ENCODE measurements around the gene CHRNA4.

CHRNA4 gene

DNA sequence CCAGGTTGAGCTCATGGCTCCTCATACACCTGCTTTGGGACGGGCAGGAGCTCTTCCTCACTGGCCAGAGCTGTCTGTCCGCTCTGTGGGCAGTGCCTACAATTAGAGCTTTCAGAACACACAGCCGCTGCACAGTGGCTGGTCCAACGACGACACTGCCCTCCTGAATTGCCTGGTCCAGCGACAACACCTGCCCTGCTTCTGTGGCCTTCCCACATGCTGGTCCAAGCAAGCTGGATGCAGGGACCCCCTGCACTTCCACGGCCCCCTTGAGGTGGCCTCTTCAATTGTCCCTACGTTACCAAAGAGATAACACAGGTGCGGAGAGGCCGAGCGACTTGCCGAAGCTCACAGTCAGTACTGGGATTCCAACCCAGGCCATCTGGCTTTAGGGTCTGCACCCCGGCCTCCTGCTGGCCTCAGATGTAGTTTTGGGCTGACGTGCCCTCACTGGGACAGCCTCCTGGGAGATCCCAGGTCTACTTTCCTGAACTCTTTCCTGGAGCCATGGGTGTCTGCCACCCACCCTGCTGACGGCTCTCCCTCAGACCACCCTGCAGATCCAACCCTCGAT is 1.4 kb upstream of the CHRNA4 start:
- Histone ChIP-seq H3K27me3 (ENCODE audit: control insufficient read depth, insufficient read depth, low read length) (peaks cover 20% of the 10 kb centered on the region), H3K9ac (ENCODE audit: low read length) (no peak overlapping the region), H3K4me3 (ENCODE audit: low read length) (no peak overlapping the region), H3K36me3 (ENCODE audit: control insufficient read depth, insufficient read depth, low read length) (no peaks in the 10 kb centered on the region), H3K4me1 (ENCODE audit: control insufficient read depth, insufficient read depth, low read length) (no peaks in the 10 kb centered on the region), H3K27ac (ENCODE audit: low read depth, low read length) (no peak overlapping the region)

DNA sequence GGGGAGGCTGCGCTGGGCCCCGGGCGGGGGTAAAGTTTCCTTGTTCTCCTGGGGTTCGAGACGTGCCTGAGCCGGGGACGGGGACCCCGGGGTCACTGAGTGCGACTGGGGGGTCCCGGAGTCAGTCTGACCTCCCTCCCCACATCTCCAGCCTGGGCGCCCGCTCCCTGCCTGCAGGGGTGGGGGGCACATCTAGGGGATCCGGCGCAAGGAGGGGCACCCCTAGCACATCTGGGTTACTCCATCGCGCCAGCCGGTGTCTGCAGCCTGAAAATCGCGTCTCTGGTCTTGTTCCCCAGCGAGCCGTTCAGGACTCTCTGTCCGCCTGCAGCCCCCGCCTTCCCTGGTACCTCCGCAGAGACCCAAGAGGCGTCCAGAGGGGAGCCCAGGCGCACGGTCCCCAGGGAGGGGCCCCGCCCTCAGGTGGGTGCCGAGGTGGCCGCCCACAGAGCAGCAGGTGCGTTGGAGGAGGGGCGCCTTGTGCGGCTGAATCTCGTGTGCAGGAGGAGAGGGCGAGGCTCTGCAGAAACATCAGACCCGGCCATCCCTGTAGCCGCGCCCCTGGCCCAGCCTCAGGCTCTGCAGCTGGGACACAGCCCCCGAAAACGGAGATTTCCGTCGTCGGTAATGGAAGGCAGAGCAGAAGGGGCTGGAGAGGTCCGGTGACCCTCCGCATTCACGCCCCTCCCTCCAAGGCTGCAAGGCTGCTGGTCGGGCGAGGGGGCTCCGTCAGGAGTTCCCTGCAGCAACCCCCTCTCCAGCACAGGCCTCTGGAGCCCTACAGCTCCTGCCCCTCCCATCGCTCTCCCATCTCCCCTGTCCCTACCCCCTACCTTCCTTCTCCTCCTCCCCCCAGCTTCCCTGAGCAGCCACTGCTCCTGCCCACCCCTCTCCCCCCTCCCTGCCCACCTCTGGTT is 628 bp upstream of the CHRNA4 start:
- no peaks in the 10 kb centered on the region for H3K4me1 ChIP-seq (ENCODE audit: control insufficient read depth, insufficient read depth, low read length)
- H3K27ac ChIP-seq (ENCODE audit: low read depth, low read length): no peak overlapping the region
- H3K36me3 ChIP-seq (ENCODE audit: control insufficient read depth, insufficient read depth, low read length): no peaks in the 10 kb centered on the region
- H3K27me3 ChIP-seq (ENCODE audit: control insufficient read depth, insufficient read depth, low read length): peaks cover 20% of the 10 kb centered on the region
- no peak overlapping the region for H3K4me3 ChIP-seq (ENCODE audit: low read length)
- no peak overlapping the region for H3K9ac ChIP-seq (ENCODE audit: low read length)

- H3K36me3 ChIP-seq (ENCODE audit: control insufficient read depth, insufficient read depth, low read length): no peaks in the 10 kb centered on the region
- no peak overlapping the region for H3K27ac ChIP-seq (ENCODE audit: low read depth, low read length)
- no peak overlapping the region for H3K9ac ChIP-seq (ENCODE audit: low read length)
- no peak overlapping the region for H3K4me3 ChIP-seq (ENCODE audit: low read length)
- H3K27me3 ChIP-seq (ENCODE audit: control insufficient read depth, insufficient read depth, low read length): peaks cover 18% of the 10 kb centered on the region
- H3K4me1 ChIP-seq (ENCODE audit: control insufficient read depth, insufficient read depth, low read length): no peaks in the 10 kb centered on the region
Observed at GRCh38 chr20:63359937-63360849, 956 bp downstream of the CHRNA4 start.

DNA sequence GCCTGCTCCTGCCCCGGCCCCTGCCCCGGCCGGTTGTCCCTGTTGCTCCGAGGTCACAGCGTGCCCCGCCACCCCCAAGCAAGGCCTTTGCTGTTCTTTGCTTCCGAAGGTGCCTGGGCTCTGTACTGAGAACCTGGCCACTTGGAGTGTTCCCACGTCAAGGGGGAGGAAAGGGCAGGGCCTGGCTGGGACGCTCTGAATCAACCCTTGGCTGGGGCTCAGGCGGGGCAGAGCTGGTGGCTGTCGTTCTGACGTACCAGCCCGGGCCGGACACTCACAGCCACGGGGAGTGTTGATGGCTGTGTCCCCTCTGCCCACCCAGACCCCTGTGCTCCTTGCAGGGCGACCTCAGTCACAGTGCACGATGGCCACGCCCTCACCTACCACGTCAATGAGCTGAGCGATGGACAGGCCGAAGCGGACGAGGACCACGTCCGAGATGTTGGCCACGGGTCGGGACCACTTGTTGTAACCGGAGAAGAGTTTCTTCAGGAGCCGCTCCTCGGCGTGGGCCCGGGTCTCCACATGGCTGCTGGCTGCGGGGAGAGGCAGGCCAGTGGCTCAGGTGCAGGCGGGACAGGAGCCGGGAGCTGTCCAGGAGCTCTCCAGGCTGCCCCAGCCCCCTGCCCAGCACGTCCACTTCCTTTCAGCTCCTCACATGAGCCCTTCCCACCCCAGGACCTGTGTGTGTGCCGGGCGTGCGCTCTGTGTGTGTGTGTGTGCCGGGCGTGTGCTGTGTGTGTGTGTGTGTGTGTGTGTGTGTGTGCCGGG is 1.8 kb downstream of the CHRNA4 start:
- H3K27me3 ChIP-seq (ENCODE audit: control insufficient read depth, insufficient read depth, low read length): peaks cover 18% of the 10 kb centered on the region
- H3K36me3 ChIP-seq (ENCODE audit: control insufficient read depth, insufficient read depth, low read length): no peaks in the 10 kb centered on the region
- H3K27ac ChIP-seq (ENCODE audit: low read depth, low read length): no peak overlapping the region
- no peak overlapping the region for H3K9ac ChIP-seq (ENCODE audit: low read length)
- H3K4me3 ChIP-seq (ENCODE audit: low read length): no peak overlapping the region
- no peaks in the 10 kb centered on the region for H3K4me1 ChIP-seq (ENCODE audit: control insufficient read depth, insufficient read depth, low read length)

DNA sequence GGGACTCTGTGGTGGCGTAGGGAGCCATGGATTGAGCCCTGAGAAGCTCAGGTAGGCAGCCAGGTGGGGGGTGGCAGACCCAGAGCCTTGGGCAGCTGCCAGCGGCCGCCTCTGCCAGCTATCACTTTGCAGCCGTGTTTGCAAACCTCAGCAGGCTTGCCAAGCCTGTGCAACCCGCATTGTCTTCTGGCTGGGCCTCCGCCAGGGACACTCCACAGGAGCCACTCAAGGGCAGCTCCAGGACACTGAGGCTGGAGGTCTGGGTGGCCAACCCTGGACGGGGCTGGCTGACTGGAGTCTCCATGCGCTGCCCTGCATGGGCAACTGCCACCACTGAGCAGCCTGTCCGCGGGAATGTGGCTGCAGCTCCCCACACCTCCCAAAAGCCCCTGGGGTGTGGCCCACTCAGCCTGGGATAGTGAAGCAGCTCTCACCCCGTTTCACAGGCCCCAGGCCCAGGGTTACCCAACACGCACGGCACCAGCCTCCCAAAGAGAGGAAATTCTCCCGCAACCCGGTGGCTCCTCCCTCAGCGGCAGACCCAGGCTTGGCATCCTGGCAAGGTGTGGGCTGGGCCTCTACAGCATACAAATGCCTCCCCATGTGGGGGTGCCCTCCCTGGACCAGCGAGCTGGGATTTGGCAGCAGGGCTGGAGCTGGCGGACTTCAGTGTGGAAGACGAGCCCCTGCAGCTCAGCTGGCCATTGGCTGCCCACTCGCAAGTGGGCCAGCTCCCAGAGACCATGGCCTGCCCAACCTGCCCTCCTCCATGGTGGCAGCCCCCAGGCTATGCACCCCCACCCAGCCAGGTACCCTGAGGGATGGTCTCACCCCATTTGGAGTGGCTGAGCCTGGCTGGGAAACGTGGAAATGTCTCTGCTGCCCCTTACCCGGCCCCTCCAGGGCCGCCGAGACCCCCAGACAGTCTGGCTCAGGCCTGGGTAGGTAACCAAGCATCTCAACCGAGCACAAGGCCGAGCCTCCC is 2.9 kb downstream of the CHRNA4 start:
- no peak overlapping the region for H3K9ac ChIP-seq (ENCODE audit: low read length)
- peaks cover 16% of the 10 kb centered on the region for H3K27me3 ChIP-seq (ENCODE audit: control insufficient read depth, insufficient read depth, low read length)
- no peak overlapping the region for H3K4me3 ChIP-seq (ENCODE audit: low read length)
- H3K36me3 ChIP-seq (ENCODE audit: control insufficient read depth, insufficient read depth, low read length): no peaks in the 10 kb centered on the region
- no peaks in the 10 kb centered on the region for H3K4me1 ChIP-seq (ENCODE audit: control insufficient read depth, insufficient read depth, low read length)
- H3K27ac ChIP-seq (ENCODE audit: low read depth, low read length): no peak overlapping the region

GRCh38 chr20:63356931-63357879 is 3.9 kb downstream of the CHRNA4 start:
- Histone ChIP-seq H3K4me1 (ENCODE audit: control insufficient read depth, insufficient read depth, low read length) (no peaks in the 10 kb centered on the region), H3K4me3 (ENCODE audit: low read length) (no peak overlapping the region), H3K27me3 (ENCODE audit: control insufficient read depth, insufficient read depth, low read length) (peaks cover 12% of the 10 kb centered on the region), H3K36me3 (ENCODE audit: control insufficient read depth, insufficient read depth, low read length) (no peaks in the 10 kb centered on the region), H3K9ac (ENCODE audit: low read length) (no peak overlapping the region), H3K27ac (ENCODE audit: low read depth, low read length) (no peak overlapping the region)

GRCh38 chr20:63356511-63356910 is 4.6 kb downstream of the CHRNA4 start:
- peaks cover 12% of the 10 kb centered on the region for H3K27me3 ChIP-seq (ENCODE audit: control insufficient read depth, insufficient read depth, low read length)
- no peaks in the 10 kb centered on the region for H3K4me1 ChIP-seq (ENCODE audit: control insufficient read depth, insufficient read depth, low read length)
- no peaks in the 10 kb centered on the region for H3K36me3 ChIP-seq (ENCODE audit: control insufficient read depth, insufficient read depth, low read length)
- H3K27ac ChIP-seq (ENCODE audit: low read depth, low read length): no peak overlapping the region
- H3K4me3 ChIP-seq (ENCODE audit: low read length): no peak overlapping the region
- H3K9ac ChIP-seq (ENCODE audit: low read length): no peak overlapping the region

DNA sequence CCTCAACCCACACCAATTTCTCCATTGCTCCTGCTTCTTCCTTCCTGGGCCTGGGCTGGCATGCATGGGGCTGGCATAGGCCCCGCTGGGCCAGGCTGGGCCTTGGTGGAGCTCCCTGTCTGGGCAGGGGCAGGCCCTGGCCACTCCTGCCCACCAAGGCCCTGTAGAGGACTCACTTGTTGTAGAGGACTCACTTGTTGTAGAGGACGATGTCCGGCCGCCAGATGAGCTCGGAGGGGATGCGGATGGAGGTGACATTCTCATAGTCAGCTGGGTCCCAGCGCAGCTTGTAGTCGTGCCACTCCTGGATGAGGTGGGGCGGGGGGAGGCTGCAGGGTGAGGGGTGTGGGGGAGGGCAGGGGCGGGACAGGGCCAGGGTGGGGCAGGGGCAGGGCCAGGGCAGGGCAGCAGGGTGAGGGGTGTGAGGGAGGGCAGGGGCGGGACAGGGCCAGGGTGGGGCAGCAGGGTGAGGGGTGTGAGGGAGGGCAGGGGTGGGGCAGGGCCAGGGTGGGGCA is 5.3 kb downstream of the CHRNA4 start:
- no peak overlapping the region for H3K9ac ChIP-seq (ENCODE audit: low read length)
- no peak overlapping the region for H3K4me3 ChIP-seq (ENCODE audit: low read length)
- H3K27me3 ChIP-seq (ENCODE audit: control insufficient read depth, insufficient read depth, low read length): peaks cover 12% of the 10 kb centered on the region
- H3K27ac ChIP-seq (ENCODE audit: low read depth, low read length): no peak overlapping the region
- H3K4me1 ChIP-seq (ENCODE audit: control insufficient read depth, insufficient read depth, low read length): no peaks in the 10 kb centered on the region
- H3K36me3 ChIP-seq (ENCODE audit: control insufficient read depth, insufficient read depth, low read length): no peaks in the 10 kb centered on the region

DNA sequence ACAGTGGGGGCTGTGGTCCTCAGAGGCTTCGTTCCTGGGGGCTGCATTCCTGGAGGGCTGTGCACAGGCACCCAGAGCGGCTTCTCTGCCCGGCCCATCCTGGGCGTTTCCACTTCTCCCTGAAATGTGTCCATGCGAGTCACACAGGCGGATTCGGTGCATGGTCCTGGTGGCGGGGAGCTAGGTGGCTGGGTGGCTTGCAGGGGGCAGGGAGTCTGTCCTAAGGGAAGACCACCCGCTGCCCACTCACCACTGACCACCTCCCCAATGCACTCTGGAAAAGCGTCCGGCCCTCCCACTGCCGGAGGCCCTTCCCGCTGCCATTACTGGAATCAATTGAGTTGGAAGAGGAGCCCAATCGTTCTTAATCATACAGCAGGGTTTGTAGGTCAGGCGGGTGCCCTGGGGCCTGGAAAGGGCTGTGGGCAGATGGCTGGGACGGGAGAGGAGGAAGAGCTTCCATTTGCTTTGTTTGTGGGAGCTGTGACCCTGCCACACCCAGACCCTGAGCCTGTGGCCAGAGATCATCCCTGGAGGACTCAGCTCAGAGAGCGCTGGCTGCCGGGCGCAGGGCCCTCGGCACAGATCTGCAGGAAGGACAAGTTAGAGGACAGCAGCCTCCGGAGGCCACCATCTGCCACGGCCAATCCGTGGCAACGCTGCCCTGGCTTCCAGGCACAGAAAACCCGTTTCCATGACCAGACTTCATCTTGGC is 6.4 kb downstream of the CHRNA4 start:
- Histone ChIP-seq H3K4me3 (ENCODE audit: low read length) (no peak overlapping the region), H3K4me1 (ENCODE audit: control insufficient read depth, insufficient read depth, low read length) (no peaks in the 10 kb centered on the region), H3K9ac (ENCODE audit: low read length) (no peak overlapping the region), H3K27ac (ENCODE audit: low read depth, low read length) (no peak overlapping the region), H3K27me3 (ENCODE audit: control insufficient read depth, insufficient read depth, low read length) (peaks cover 4% of the 10 kb centered on the region), H3K36me3 (ENCODE audit: control insufficient read depth, insufficient read depth, low read length) (no peaks in the 10 kb centered on the region)

DNA sequence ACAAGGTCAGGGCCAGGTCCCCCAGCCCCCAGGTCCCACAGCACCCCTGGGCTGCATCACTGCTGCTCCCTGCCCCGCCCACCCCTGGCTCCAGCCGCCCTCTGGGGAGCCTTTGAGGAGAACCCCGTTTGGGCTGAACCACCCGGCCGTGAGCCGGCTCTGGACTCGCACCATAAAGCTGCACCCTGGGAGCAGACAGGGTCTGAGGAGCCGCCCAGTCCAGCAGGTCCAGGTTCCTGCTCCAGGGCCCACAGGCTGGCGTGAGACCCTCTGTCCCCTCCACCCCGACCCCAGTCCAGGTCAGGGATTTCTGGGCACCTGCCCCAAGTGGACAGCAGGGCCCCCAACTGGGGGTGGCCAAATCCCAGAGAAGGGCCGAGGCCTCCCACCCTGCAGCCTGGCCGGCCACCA is 8.3 kb downstream of the CHRNA4 start:
- no peak overlapping the region for H3K27ac ChIP-seq (ENCODE audit: low read depth, low read length)
- H3K4me3 ChIP-seq (ENCODE audit: low read length): no peak overlapping the region
- peaks cover 3% of the 10 kb centered on the region for H3K27me3 ChIP-seq (ENCODE audit: control insufficient read depth, insufficient read depth, low read length)
- H3K36me3 ChIP-seq (ENCODE audit: control insufficient read depth, insufficient read depth, low read length): no peaks in the 10 kb centered on the region
- H3K9ac ChIP-seq (ENCODE audit: low read length): no peak overlapping the region
- no peaks in the 10 kb centered on the region for H3K4me1 ChIP-seq (ENCODE audit: control insufficient read depth, insufficient read depth, low read length)
